Hepatocyte (in vitro differentiated cells): Measurements from ENCODE around the gene MYO18B. TPM values are rescaled to one million over a fixed set of nuclear protein-coding genes. Genes with fewer than 3 reads are reported as not detected.

Source experiments
- DNase-seq: peaks from one replicate; pipeline ENCODE4 v3.0.0-alpha.2; 2016; ENCODE audit warnings: low spot score
- H2AFZ ChIP-seq: fragments of 200-600 bp; sonication (generic); 2 replicates; pipeline ENCODE4 v1.6.0; 2016; ENCODE audit warnings: antibody characterized with exemption, mild to moderate bottlenecking
- H3K27ac ChIP-seq: fragments of 200-600 bp; sonication (generic); 2 replicates; pipeline ENCODE4 v1.5.1; 2016; ENCODE audit warnings: mild to moderate bottlenecking
- H3K27me3 ChIP-seq: fragments of 200-600 bp; sonication (generic); 2 replicates; pipeline ENCODE4 v1.6.1; 2016
- H3K36me3 ChIP-seq: fragments of 200-600 bp; sonication (generic); replicated peaks from 2 replicates; pipeline ENCODE4 v1.5.1; 2016; ENCODE audit warnings: low read depth; ENCODE audit not compliant: insufficient read depth
- H3K4me1 ChIP-seq: fragments of 200-600 bp; sonication (generic); 2 replicates; pipeline ENCODE4 v1.5.1; 2016; ENCODE audit warnings: mild to moderate bottlenecking, moderate library complexity; ENCODE audit not compliant: insufficient read depth
- H3K4me2 ChIP-seq: fragments of 200-600 bp; sonication (generic); 2 replicates; pipeline ENCODE4 v1.6.0; 2016
- H3K4me3 ChIP-seq: fragments of 200-600 bp; sonication (generic); 2 replicates; pipeline ENCODE4 v1.5.1; 2016; ENCODE audit warnings: mild to moderate bottlenecking
- H3K79me2 ChIP-seq: fragments of 200-600 bp; sonication (generic); 2 replicates; pipeline ENCODE4 v1.6.0; 2017; ENCODE audit warnings: mild to moderate bottlenecking
- H3K9me2 ChIP-seq: fragments of 200-600 bp; sonication (generic); replicated peaks from 2 replicates; pipeline ENCODE4 v1.6.0; 2017; ENCODE audit warnings: mild to moderate bottlenecking; ENCODE audit not compliant: insufficient read depth
- H3K9me3 ChIP-seq: fragments of 200-600 bp; sonication (generic); 2 replicates; pipeline ENCODE4 v1.5.1; 2016; ENCODE audit warnings: low read depth, mild to moderate bottlenecking
- H4K20me1 ChIP-seq: fragments of 200-600 bp; sonication (generic); 2 replicates; pipeline ENCODE4 v1.6.0; 2016; ENCODE audit warnings: mild to moderate bottlenecking; ENCODE audit not compliant: insufficient read depth, poor library complexity, severe bottlenecking
- EZH2 ChIP-seq: fragments of 200-600 bp; sonication (generic); IDR thresholded peaks from 2 replicates; pipeline ENCODE4 v1.6.1; 2016; ENCODE audit warnings: antibody characterized with exemption, mild to moderate bottlenecking, borderline replicate concordance
- EZH2phosphoT487 ChIP-seq: fragments of 200-600 bp; sonication (generic); IDR thresholded peaks from one replicate; pipeline ENCODE4 v1.6.1; 2018; ENCODE audit warnings: antibody characterized with exemption, mild to moderate bottlenecking, low read depth, moderate library complexity; ENCODE audit not compliant: unreplicated experiment, severe bottlenecking
- WGBS: methylation state at CpG from one replicate; pipeline ENCODE4 v1.1.6; 2016; ENCODE audit warnings: low lambda C conversion rate; ENCODE audit errors: missing lambda C conversion rate; 5-methylcytosine and 5-hydroxymethylcytosine counted together
- polyA plus RNA-seq: library from polyadenylated mRNA; unstranded; fragments of >200 nt; fragmentation: Nextera tagmentation; extraction: Ambion mirVana; gene quantifications from 2 replicates; pipeline ENCODE4 v1.2.1, GENCODE V29; 2016
- total RNA-seq: library from RNA; depleted of rRNA; stranded (reverse); fragments of >200 nt; gene quantifications from 2 replicates; pipeline ENCODE4 v1.2.3, GENCODE V29; 2014
- TF ChIP-seq, protein P1 (sequence below): fragments of 200-600 bp; sonication (generic); IDR thresholded peaks from 2 replicates; pipeline ENCODE4 v1.5.1; 2016; ENCODE audit warnings: antibody characterized with exemption, mild to moderate bottlenecking; ENCODE audit not compliant: poor library complexity

Gene MYO18B
- total and polyA plus RNA-seq, 2 experiments from 2014 or later, result 0.23 TPM; not detected in 1

DNA sequence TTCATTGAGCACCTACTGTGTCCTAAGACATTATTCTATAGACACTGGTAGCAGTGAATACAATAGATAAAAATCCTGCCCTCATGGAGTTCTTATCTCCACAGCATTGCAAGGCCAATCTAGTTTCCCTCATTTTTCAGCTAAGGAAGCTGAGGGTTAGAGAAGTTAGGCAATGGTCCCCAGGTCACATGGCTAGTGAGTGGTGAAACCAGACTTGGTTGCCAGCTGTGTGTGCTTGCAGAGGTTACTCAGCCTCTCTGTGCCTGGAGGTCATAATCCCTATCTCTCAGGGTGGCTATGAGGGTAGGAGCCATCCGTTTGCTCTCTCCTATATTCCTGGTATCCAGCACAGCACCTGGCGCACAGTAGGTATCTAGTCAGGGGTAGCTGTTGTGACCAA lies 279.5 kb downstream of the MYO18B start:
- Histone ChIP-seq H3K9me3 (no peaks in the 10 kb centered on the region), H3K4me3 (no peak overlapping the region), H3K9me2 (no peaks in the 10 kb centered on the region), H3K27ac (no peak overlapping the region), H3K36me3 (no peaks in the 10 kb centered on the region), H3K4me2 (no peak overlapping the region), H3K79me2 (no peaks in the 10 kb centered on the region), H4K20me1 (no peaks in the 10 kb centered on the region), H2AFZ (no peak overlapping the region), H3K27me3 (peaks cover 2% of the 10 kb centered on the region), H3K4me1 (no peaks in the 10 kb centered on the region)
- 95% methylated on average over 2 of the region's 2 CpGs for WGBS
- no peak for DNase-seq
- TF ChIP-seq EZH2, result no peak
- TF ChIP-seq, protein P1, sequence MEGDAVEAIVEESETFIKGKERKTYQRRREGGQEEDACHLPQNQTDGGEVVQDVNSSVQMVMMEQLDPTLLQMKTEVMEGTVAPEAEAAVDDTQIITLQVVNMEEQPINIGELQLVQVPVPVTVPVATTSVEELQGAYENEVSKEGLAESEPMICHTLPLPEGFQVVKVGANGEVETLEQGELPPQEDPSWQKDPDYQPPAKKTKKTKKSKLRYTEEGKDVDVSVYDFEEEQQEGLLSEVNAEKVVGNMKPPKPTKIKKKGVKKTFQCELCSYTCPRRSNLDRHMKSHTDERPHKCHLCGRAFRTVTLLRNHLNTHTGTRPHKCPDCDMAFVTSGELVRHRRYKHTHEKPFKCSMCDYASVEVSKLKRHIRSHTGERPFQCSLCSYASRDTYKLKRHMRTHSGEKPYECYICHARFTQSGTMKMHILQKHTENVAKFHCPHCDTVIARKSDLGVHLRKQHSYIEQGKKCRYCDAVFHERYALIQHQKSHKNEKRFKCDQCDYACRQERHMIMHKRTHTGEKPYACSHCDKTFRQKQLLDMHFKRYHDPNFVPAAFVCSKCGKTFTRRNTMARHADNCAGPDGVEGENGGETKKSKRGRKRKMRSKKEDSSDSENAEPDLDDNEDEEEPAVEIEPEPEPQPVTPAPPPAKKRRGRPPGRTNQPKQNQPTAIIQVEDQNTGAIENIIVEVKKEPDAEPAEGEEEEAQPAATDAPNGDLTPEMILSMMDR, result no peak
- TF ChIP-seq EZH2phosphoT487, result no peak

- H3K9me3 ChIP-seq, result no peaks in the 10 kb centered on the region
- no peaks in the 10 kb centered on the region for H3K9me2 ChIP-seq
- H3K4me1 ChIP-seq, result no peaks in the 10 kb centered on the region
- TF ChIP-seq EZH2phosphoT487, result no peak
- no peak for TF ChIP-seq EZH2
- TF ChIP-seq, protein P1, result no peak
- WGBS, result 73% methylated on average over 8 of the region's 9 CpGs
- no peak overlapping the region for H3K4me2 ChIP-seq
- H3K36me3 ChIP-seq, result no peaks in the 10 kb centered on the region
- DNase-seq, result no peak
- H4K20me1 ChIP-seq, result no peaks in the 10 kb centered on the region
- no peaks in the 10 kb centered on the region for H3K27me3 ChIP-seq
- no peak overlapping the region for H3K4me3 ChIP-seq
- no peak overlapping the region for H2AFZ ChIP-seq
- H3K27ac ChIP-seq, result no peak overlapping the region
- no peaks in the 10 kb centered on the region for H3K79me2 ChIP-seq
These were observed 281.3 kb downstream of the MYO18B start for GRCh38 chr22:26023104-26023775.

DNA sequence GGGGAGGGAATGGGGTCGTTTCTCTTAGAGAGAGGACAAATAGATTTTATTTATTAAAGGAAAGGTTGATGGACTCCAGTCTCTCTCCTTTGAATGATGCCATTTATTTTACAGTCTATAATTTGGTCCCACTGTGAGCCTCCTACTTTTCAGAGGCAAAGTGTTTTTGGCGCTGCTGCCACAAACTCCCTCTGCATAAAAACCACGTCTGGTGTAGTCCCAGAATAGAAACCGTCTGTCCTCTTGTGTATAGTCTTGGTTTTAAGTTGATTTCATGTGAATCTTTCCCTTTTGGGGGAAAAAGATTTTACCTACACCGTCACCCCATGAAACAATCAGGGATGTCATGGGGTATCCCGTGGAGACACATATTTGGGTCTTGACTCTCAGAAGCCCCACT lies 283.6 kb downstream of the MYO18B start:
- Histone ChIP-seq H3K79me2 (no peaks in the 10 kb centered on the region), H3K4me3 (no peak overlapping the region), H3K9me2 (no peaks in the 10 kb centered on the region), H3K27ac (no peak overlapping the region), H4K20me1 (no peaks in the 10 kb centered on the region), H3K4me1 (no peaks in the 10 kb centered on the region), H3K27me3 (no peaks in the 10 kb centered on the region), H3K9me3 (no peaks in the 10 kb centered on the region), H3K4me2 (no peak overlapping the region), H3K36me3 (no peaks in the 10 kb centered on the region), H2AFZ (no peak overlapping the region)
- no peak for DNase-seq
- 84% methylated on average over 6 of the region's 6 CpGs for WGBS
- TF ChIP-seq, protein P1, result no peak
- TF ChIP-seq EZH2phosphoT487 (no peak), EZH2 (no peak)

DNA sequence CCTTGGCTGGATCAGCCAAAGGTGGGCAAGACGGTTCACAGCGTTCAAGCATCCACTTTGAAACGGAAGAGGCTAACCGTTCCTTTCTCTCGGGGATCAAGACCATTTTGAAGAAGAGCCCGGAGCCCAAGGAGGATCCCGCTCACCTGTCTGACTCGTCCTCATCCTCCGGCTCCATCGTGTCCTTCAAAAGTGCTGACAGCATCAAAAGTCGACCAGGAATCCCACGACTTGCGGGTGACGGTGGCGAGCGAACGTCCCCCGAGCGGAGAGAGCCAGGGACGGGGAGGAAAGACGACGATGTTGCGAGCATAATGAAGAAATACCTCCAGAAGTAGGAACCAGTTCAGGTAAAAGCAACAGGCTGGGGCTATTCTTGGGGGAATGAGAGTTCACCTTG lies 285.4 kb downstream of the MYO18B start:
- DNase-seq, result no peak
- H4K20me1 ChIP-seq, result no peaks in the 10 kb centered on the region
- no peaks in the 10 kb centered on the region for H3K9me2 ChIP-seq
- H3K27ac ChIP-seq, result no peak overlapping the region
- H3K9me3 ChIP-seq, result no peaks in the 10 kb centered on the region
- 93% methylated on average over 23 of the region's 23 CpGs for WGBS
- H2AFZ ChIP-seq, result no peak overlapping the region
- H3K4me2 ChIP-seq, result no peak overlapping the region
- H3K36me3 ChIP-seq, result no peaks in the 10 kb centered on the region
- TF ChIP-seq, protein P1, result no peak
- TF ChIP-seq EZH2 (no peak), EZH2phosphoT487 (no peak)
- no peak overlapping the region for H3K4me3 ChIP-seq
- no peaks in the 10 kb centered on the region for H3K79me2 ChIP-seq
- H3K27me3 ChIP-seq, result no peaks in the 10 kb centered on the region
- H3K4me1 ChIP-seq, result no peaks in the 10 kb centered on the region
